ENCODE measurements around the gene S100A2.

GRCh38 chr1:153537376-153537730 lies 28.3 kb downstream of the S100A2 start:
- TF ChIP-seq EZH2 (IDR thresholded peaks at IDR 0.05; ENCODE audit: insufficient read depth, poor library complexity, severe bottlenecking) (no peak), EZH2phosphoT487 (IDR thresholded peaks at IDR 0.05; ENCODE audit: insufficient read depth, low read depth) (no peak)
